ENCODE results near the gene CLDN14.

The CLDN14 gene

GRCh38 chr21:36471254-36471723, 8.6 kb downstream of the CLDN14 start:
- no peak for DNase-seq (ENCODE audit: low read depth)

- no peak for DNase-seq (ENCODE audit: low read depth)
Measured at GRCh38 chr21:36470294-36470693, 9.6 kb downstream of the CLDN14 start.

- no peak for DNase-seq (ENCODE audit: low read depth)
Measured at GRCh38 chr21:36466061-36466511, 13.8 kb downstream of the CLDN14 start.

- no peak for DNase-seq (ENCODE audit: low read depth)
Measured at GRCh38 chr21:36465478-36465877, 14.4 kb downstream of the CLDN14 start.

GRCh38 chr21:36464590-36464989, 15.3 kb downstream of the CLDN14 start:
- DNase-seq (ENCODE audit: low read depth) = no peak

- no peak for DNase-seq (ENCODE audit: low read depth)
Measured at GRCh38 chr21:36463991-36464390, 15.9 kb downstream of the CLDN14 start.

- DNase-seq (ENCODE audit: low read depth) = no peak
Measured at GRCh38 chr21:36463204-36463603, 16.7 kb downstream of the CLDN14 start.

GRCh38 chr21:36461918-36462486, 17.9 kb downstream of the CLDN14 start:
- DNase-seq (ENCODE audit: low read depth) = no peak

GRCh38 chr21:36461277-36461917, 18.5 kb downstream of the CLDN14 start:
- DNase-seq (ENCODE audit: low read depth) = no peak

- DNase-seq (ENCODE audit: low read depth) = no peak
Measured at GRCh38 chr21:36460866-36461265, 19.1 kb downstream of the CLDN14 start.

GRCh38 chr21:36459098-36459497, 20.8 kb downstream of the CLDN14 start:
- DNase-seq (ENCODE audit: low read depth) = no peak

- DNase-seq (ENCODE audit: low read depth) = no peak
Measured at GRCh38 chr21:36456729-36457414, 23.1 kb downstream of the CLDN14 start.

GRCh38 chr21:36454706-36455105, 25.2 kb downstream of the CLDN14 start:
- DNase-seq (ENCODE audit: low read depth) = no peak

GRCh38 chr21:36454093-36454531, 25.8 kb downstream of the CLDN14 start:
- no peak for DNase-seq (ENCODE audit: low read depth)

GRCh38 chr21:36452281-36452825, 27.6 kb downstream of the CLDN14 start:
- no peak for DNase-seq (ENCODE audit: low read depth)

GRCh38 chr21:36451506-36451905, 28.4 kb downstream of the CLDN14 start:
- no peak for DNase-seq (ENCODE audit: low read depth)

GRCh38 chr21:36450511-36450910, 29.4 kb downstream of the CLDN14 start:
- DNase-seq (ENCODE audit: low read depth) = no peak

GRCh38 chr21:36446301-36446700, 33.6 kb downstream of the CLDN14 start:
- DNase-seq (ENCODE audit: low read depth) = no peak

- DNase-seq (ENCODE audit: low read depth) = no peak
Measured at GRCh38 chr21:36441715-36442114, 38.2 kb downstream of the CLDN14 start.

GRCh38 chr21:36437745-36438128, 42.2 kb downstream of the CLDN14 start:
- no peak for DNase-seq (ENCODE audit: low read depth)

- no peak for DNase-seq (ENCODE audit: low read depth)
Measured at GRCh38 chr21:36436829-36437744, 42.8 kb downstream of the CLDN14 start.

GRCh38 chr21:36434144-36434543, 45.8 kb downstream of the CLDN14 start:
- no peak for DNase-seq (ENCODE audit: low read depth)
